A549 (cell line): Measurements from ENCODE around the gene GOLGA8B. TPM values are rescaled to one million over a fixed set of nuclear protein-coding genes. Genes with fewer than 3 reads are reported as not detected.
A peak's percentile ranks its signal among the peaks of the same experiment; 100 is the strongest.

Source experiments
- ATAC-seq, 2 experiments: fragments of 200-7000 bp in 1 of 2; fragments of >200 bp in 1 of 2; cut with Nextera tagmentation in 1 of 2; cut with Tn5 transposase in 1 of 2; 3 replicates each; pipeline versions ENCODE4 v1.8.0 to v1.9.1; 2018 to 2020; ENCODE audit warnings: mild to moderate bottlenecking in 1 of 2, moderate library complexity in 1 of 2
- CTCF ChIA-PET: fragments of 300-600 bp; sonication (Branson Sonifier 250); formaldehyde crosslinking; extraction: SDS; loops from one replicate; lab custom pipeline; 2021; ENCODE audit warnings: antibody characterized with exemption, inconsistent platforms; lab: Yijun Ruan, JAX
- POLR2A ChIA-PET: fragments of 350-600 bp; formaldehyde crosslinking; extraction: SDS; loops from one replicate; lab custom pipeline; 2021; ENCODE audit warnings: antibody characterized with exemption, inconsistent platforms; lab: Yijun Ruan, JAX
- DNase-seq, 2 experiments: peaks; one replicate each; pipeline versions ENCODE4 v3.0.0 to v3.0.0-alpha.2; 2011 to 2016; ENCODE audit warnings: low read depth in 1 of 2, low spot score in 1 of 2
- FAIRE-seq: peaks from 2 replicates; lab custom pipeline; 2011; peaks lifted over from hg19 to GRCh38; lab: Jason Lieb, UNC
- H3K27ac ChIP-seq, 2 experiments: fragments of >200 bp; sonication (Bioruptor Twin); formaldehyde crosslinking; 3 replicates each; pipeline ENCODE4 v1.5.1; 2016 to 2017
- H3K4me1 ChIP-seq: fragments of >200 bp; sonication (Bioruptor Twin); formaldehyde crosslinking; 3 replicates; pipeline ENCODE4 v1.6.1; 2016
- H3K4me2 ChIP-seq: fragments of >200 bp; sonication (Bioruptor Twin); formaldehyde crosslinking; 3 replicates; pipeline ENCODE4 v1.6.1; 2016
- H3K4me3 ChIP-seq: fragments of >200 bp; sonication (Bioruptor Twin); formaldehyde crosslinking; 3 replicates; pipeline ENCODE4 v1.5.1; 2016
- H3K9me3 ChIP-seq: fragments of >200 bp; sonication (Bioruptor Twin); formaldehyde crosslinking; 3 replicates; pipeline ENCODE4 v1.6.1; 2016
- BCL3 ChIP-seq: fragments of >200 bp; sonication (Bioruptor Twin); formaldehyde crosslinking; IDR thresholded peaks from 3 replicates; pipeline ENCODE4 v1.6.1; 2016
- BHLHE40 ChIP-seq: IDR thresholded peaks from 2 replicates; pipeline ENCODE4 v1.6.1; 2012; ENCODE audit warnings: low read depth, low read length, inconsistent platforms
- CBX2 ChIP-seq: fragments of 200-600 bp; sonication (generic); IDR thresholded peaks from 2 replicates; pipeline ENCODE4 v1.6.1; 2016; ENCODE audit warnings: low read depth, mild to moderate bottlenecking, borderline replicate concordance
- CBX8 ChIP-seq: fragments of 200-600 bp; sonication (generic); IDR thresholded peaks from 2 replicates; pipeline ENCODE4 v1.6.1; 2016
- CTCF ChIP-seq: fragments of >200 bp; sonication (Bioruptor Twin); formaldehyde crosslinking; IDR thresholded peaks from 3 replicates; pipeline ENCODE4 v1.5.1; 2016
- E2F6 ChIP-seq: IDR thresholded peaks from 2 replicates; pipeline ENCODE4 v1.6.1; 2012; ENCODE audit warnings: low read depth, borderline replicate concordance
- FOSL2 ChIP-seq, 2 experiments: fragments of 450-650 bp in 1 of 2; fragments of >200 bp in 1 of 2; sonication (Bioruptor Twin) in 1 of 2; formaldehyde crosslinking; IDR thresholded peaks; 2 replicates each; pipeline versions ENCODE4 v1.5.0 to v1.6.1; 2016 to 2020; ENCODE audit warnings: mild to moderate bottlenecking in 1 of 2, moderate library complexity in 1 of 2
- FOXS1 ChIP-seq: fragments of 250-450 bp; sonication (Bioruptor Pico); IDR thresholded peaks from 2 replicates; pipeline ENCODE4 v1.5.0; 2020; ENCODE audit warnings: mild to moderate bottlenecking, moderate library complexity
- GATA3 ChIP-seq: IDR thresholded peaks from 2 replicates; pipeline ENCODE4 v1.6.1; 2012; ENCODE audit warnings: borderline replicate concordance
- HOXB13 ChIP-seq: fragments of 250-450 bp; sonication (Bioruptor Pico); IDR thresholded peaks from 2 replicates; pipeline ENCODE4 v1.5.0; 2020; ENCODE audit warnings: low read depth, mild to moderate bottlenecking, moderate library complexity
- JUN ChIP-seq, 2 experiments: fragments of >200 bp; sonication (Bioruptor Twin); formaldehyde crosslinking; IDR thresholded peaks; 2 replicates in 1 of 2; 3 replicates in 1 of 2; pipeline ENCODE4 v1.6.1; 2016 to 2017
- JUNB ChIP-seq: fragments of >200 bp; sonication (Bioruptor Twin); formaldehyde crosslinking; IDR thresholded peaks from 2 replicates; pipeline ENCODE4 v1.6.1; 2016
- KDM1A ChIP-seq: fragments of 200-600 bp; sonication (generic); IDR thresholded peaks from 2 replicates; pipeline ENCODE4 v1.6.1; 2016; ENCODE audit warnings: low read depth, mild to moderate bottlenecking
- KDM5A ChIP-seq: fragments of 200-600 bp; sonication (generic); IDR thresholded peaks from 2 replicates; pipeline ENCODE4 v1.6.1; 2016; ENCODE audit warnings: antibody characterized with exemption, mild to moderate bottlenecking
- MAZ ChIP-seq: fragments of 150-350 bp; IDR thresholded peaks from 2 replicates; pipeline ENCODE4 v1.6.1; 2014; ENCODE audit warnings: antibody characterized with exemption, low read depth, low read length, borderline replicate concordance
- MYC ChIP-seq: IDR thresholded peaks from 2 replicates; pipeline ENCODE4 v1.6.1; 2012; ENCODE audit warnings: mild to moderate bottlenecking, inconsistent platforms, low read length, improper control_type of control experiment, borderline replicate concordance
- NPAS2 ChIP-seq: fragments of 250-450 bp; sonication (Bioruptor Pico); IDR thresholded peaks from 2 replicates; pipeline ENCODE4 v1.8.0; 2022; ENCODE audit warnings: mild to moderate bottlenecking, moderate library complexity, borderline replicate concordance
- POLR2AphosphoS2 ChIP-seq: conservative IDR thresholded peaks from 2 replicates; pipeline ENCODE4 v1.6.1; 2012; ENCODE audit warnings: low read length, improper control_type of control experiment, inconsistent platforms
- RCOR1 ChIP-seq: fragments of 150-350 bp; IDR thresholded peaks from 2 replicates; pipeline ENCODE4 v1.6.1; 2014; ENCODE audit warnings: antibody characterized with exemption, low read length, low read depth
- REST ChIP-seq: fragments of 200-600 bp; sonication (generic); IDR thresholded peaks from 2 replicates; pipeline ENCODE4 v1.6.1; 2016; ENCODE audit warnings: antibody characterized with exemption, mild to moderate bottlenecking, moderate library complexity
- RFX5 ChIP-seq: fragments of 450-650 bp; IDR thresholded peaks from 2 replicates; pipeline ENCODE4 v1.7.1; 2014; ENCODE audit warnings: antibody characterized with exemption, mild to moderate bottlenecking, moderate library complexity
- SMC3 ChIP-seq: fragments of >200 bp; sonication (Bioruptor Twin); formaldehyde crosslinking; IDR thresholded peaks from 3 replicates; pipeline ENCODE4 v1.6.1; 2018; ENCODE audit warnings: inconsistent platforms
- TFCP2L1 ChIP-seq: fragments of 250-450 bp; sonication (Bioruptor Pico); IDR thresholded peaks from 2 replicates; pipeline ENCODE4 v1.5.0; 2021; ENCODE audit warnings: mild to moderate bottlenecking
- TP53 ChIP-seq: fragments of 250-450 bp; sonication (Bioruptor Pico); IDR thresholded peaks from 2 replicates; pipeline ENCODE4 v1.5.0; 2021; ENCODE audit warnings: mild to moderate bottlenecking, moderate library complexity
- USF2 ChIP-seq: fragments of 450-650 bp; IDR thresholded peaks from 2 replicates; pipeline ENCODE4 v1.6.1; 2014; ENCODE audit warnings: antibody characterized with exemption
- ZC3H11A ChIP-seq: fragments of 450-650 bp; IDR thresholded peaks from 2 replicates; pipeline ENCODE4 v1.6.1; 2014; ENCODE audit warnings: antibody characterized with exemption, mild to moderate bottlenecking
- ZFP36 ChIP-seq: fragments of 450-650 bp; IDR thresholded peaks from 2 replicates; pipeline ENCODE4 v1.6.1; 2014; ENCODE audit warnings: borderline replicate concordance; ENCODE audit not compliant: partially characterized antibody
- polyA plus RNA-seq, 4 experiments: library from polyadenylated mRNA; depleted of rRNA in 3 of 4; stranded (reverse); fragments of >200 nt; fragmentation: RNase III in 1 of 4; extraction: RNeasy Plus Mini Kit Qiagen cat#74134 plus additional on column Dnase treatment in 1 of 4; gene quantifications; 2 replicates in 3 of 4; 3 replicates in 1 of 4; pipeline ENCODE4 v1.2.3, GENCODE V29; 2011 to 2017
- TF ChIP-seq, protein P1 (sequence below): IDR thresholded peaks from 2 replicates; pipeline ENCODE4 v1.6.1; 2012

Gene GOLGA8B
- polyA plus RNA-seq, 2 of the 4 experiments (the other 2 are of a cell fraction), result 38.1 to 49.0 TPM

- no peak overlapping the region for H3K4me3 ChIP-seq
- TF ChIP-seq GATA3 (no peak), TP53 (CRISPR knock-in tag) (no peak), ZFP36 (no peak), RCOR1 (no peak), JUNB (no peak), POLR2AphosphoS2 (no peak), JUN (IDR thresholded peaks at IDR 0.05) (no peak), SMC3 (no peak), CBX2 (no peak), FOXS1 (CRISPR knock-in tag) (no peak), MAZ (no peak), CTCF (no peak), RFX5 (no peak), KDM1A (no peak)
- TF ChIP-seq, protein P1, sequence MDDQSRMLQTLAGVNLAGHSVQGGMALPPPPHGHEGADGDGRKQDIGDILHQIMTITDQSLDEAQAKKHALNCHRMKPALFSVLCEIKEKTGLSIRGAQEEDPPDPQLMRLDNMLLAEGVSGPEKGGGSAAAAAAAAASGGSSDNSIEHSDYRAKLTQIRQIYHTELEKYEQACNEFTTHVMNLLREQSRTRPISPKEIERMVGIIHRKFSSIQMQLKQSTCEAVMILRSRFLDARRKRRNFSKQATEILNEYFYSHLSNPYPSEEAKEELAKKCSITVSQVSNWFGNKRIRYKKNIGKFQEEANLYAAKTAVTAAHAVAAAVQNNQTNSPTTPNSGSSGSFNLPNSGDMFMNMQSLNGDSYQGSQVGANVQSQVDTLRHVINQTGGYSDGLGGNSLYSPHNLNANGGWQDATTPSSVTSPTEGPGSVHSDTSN, result no peak
- ChIA-PET POLR2A (no interaction called here), CTCF (no interaction called here)
- no peak for ATAC-seq
- peak; percentile 78 for FAIRE-seq
- no peaks in the 10 kb centered on the region for H3K4me1 ChIP-seq
- no peak overlapping the region for H3K27ac ChIP-seq
- no peaks in the 10 kb centered on the region for H3K9me3 ChIP-seq
- H3K4me2 ChIP-seq, result no peak overlapping the region
- DNase-seq, result no peak
Observed at GRCh38 chr15:34607832-34608231, 24.4 kb upstream of the GOLGA8B start.

- ATAC-seq, result no peak
Observed at GRCh38 chr15:34606545-34606944, 23.1 kb upstream of the GOLGA8B start.

More at GRCh38 chr15:34606545-34606944, 23.1 kb upstream of the GOLGA8B start:
- CTCF ChIA-PET, result no interaction called here
- TF ChIP-seq USF2 (no peak), KDM5A (no peak), HOXB13 (CRISPR knock-in tag) (no peak), CBX2 (no peak), REST (no peak), FOSL2 (IDR thresholded peaks at IDR 0.05) (no peak), FOSL2 (CRISPR knock-in tag; IDR thresholded peaks at IDR 0.05) (no peak), TFCP2L1 (CRISPR knock-in tag) (no peak), BHLHE40 (no peak), BCL3 (no peak), CBX8 (no peak), MYC (no peak), NPAS2 (no peak), ZC3H11A (no peak), E2F6 (no peak)
- Histone ChIP-seq H3K4me2 (no peak overlapping the region), H3K4me1 (no peaks in the 10 kb centered on the region), H3K4me3 (no peak overlapping the region), H3K27ac (no peak overlapping the region), H3K9me3 (no peaks in the 10 kb centered on the region)
- DNase-seq, result no peak
- FAIRE-seq, result no peak
- POLR2A ChIA-PET, result no interaction called here
